Natural killer cell (primary cell): ENCODE data around the gene SLC39A11. TPM values are rescaled to one million over a fixed set of nuclear protein-coding genes. Genes with fewer than 3 reads are reported as not detected.
"Not testable (repeated sequence)": the region's sequence is repeated elsewhere in the genome, so short reads cannot be mapped to it uniquely, and the experiment has no call there.

ENCODE experiments used
- ATAC-seq, 3 donors: fragments of 150-1000 bp in 2 of 3; fragments of 200-7000 bp in 1 of 3; cut with Tn5 transposase; 1 replicate in 1 of 3; 2 replicates in 2 of 3; pipeline ENCODE4 v1.10.0; 2021; ENCODE audit warnings: mild to moderate bottlenecking in 2 of 3, moderate library complexity in 2 of 3
- DNase-seq, 2 donors: peaks; one replicate each; pipeline versions ENCODE4 v3.0.0 to v3.0.0-alpha.2; 2013 to 2021; ENCODE audit warnings: mixed read lengths in 1 of 2
- H3K27ac ChIP-seq: one replicate; pipeline ENCODE4 v1.5.1; 2013; ENCODE audit warnings: mild to moderate bottlenecking, low read length
- H3K27me3 ChIP-seq: one replicate; pipeline ENCODE4 v1.6.1; 2013; ENCODE audit warnings: low read length; ENCODE audit not compliant: control insufficient read depth, insufficient read depth
- H3K36me3 ChIP-seq: one replicate; pipeline ENCODE4 v1.6.1; 2013; ENCODE audit warnings: low read length; ENCODE audit not compliant: control insufficient read depth, insufficient read depth
- H3K4me1 ChIP-seq: one replicate; pipeline ENCODE4 v1.6.1; 2013; ENCODE audit warnings: low read length; ENCODE audit not compliant: control insufficient read depth, insufficient read depth
- H3K4me3 ChIP-seq: one replicate; pipeline ENCODE4 v1.5.1; 2013; ENCODE audit warnings: low read length
- H3K9me3 ChIP-seq: one replicate; pipeline ENCODE4 v1.6.1; 2013; ENCODE audit warnings: low read length; ENCODE audit not compliant: control insufficient read depth, insufficient read depth
- H3K27ac Mint-ChIP-seq, 2 donors: one replicate each; pipeline ENCODE4 v1.8.0; 2022; ENCODE audit warnings: mild to moderate bottlenecking in 2 of 2, mixed read lengths in 2 of 2, moderate library complexity in 1 of 2
- H3K27me3 Mint-ChIP-seq, 2 donors: one replicate each; pipeline ENCODE4 v1.8.0; 2022; ENCODE audit warnings: low read depth in 2 of 2, mixed read lengths in 2 of 2
- H3K36me3 Mint-ChIP-seq: one replicate; pipeline ENCODE4 v1.8.0; 2022; ENCODE audit warnings: mixed read lengths
- H3K4me1 Mint-ChIP-seq, 2 donors: one replicate each; pipeline ENCODE4 v1.8.0; 2022; ENCODE audit warnings: mixed read lengths in 2 of 2
- H3K4me3 Mint-ChIP-seq: one replicate; pipeline ENCODE4 v1.8.0; 2022; ENCODE audit warnings: mild to moderate bottlenecking, moderate library complexity, mixed read lengths
- H3K9me3 Mint-ChIP-seq, 2 donors: one replicate each; pipeline ENCODE4 v1.8.0; 2022; ENCODE audit warnings: mixed read lengths in 2 of 2
- CTCF ChIP-seq: fragments of 200-600 bp; IDR thresholded peaks from one replicate; pipeline ENCODE4 v1.8.0; 2022; ENCODE audit warnings: antibody characterized with exemption
- WGBS: methylation state at CpG from one replicate; pipeline ENCODE4 v1.1.7; 2013; ENCODE audit warnings: missing lambda C conversion rate; ENCODE audit not compliant: insufficient coverage; 5-methylcytosine and 5-hydroxymethylcytosine counted together
- intact Hi-C: fragments of 100-400 bp; cut with micrococcal nuclease; formaldehyde crosslinking; loops from one replicate; pipeline ENCODE4 v1.14.2; 2022
- total RNA-seq, 4 donors: library from RNA; stranded (reverse); fragments of 120-200 nt in 1 of 4; gene quantifications; one replicate each; pipeline versions ENCODE4 v1.2.3 to v1.2.4, GENCODE V29; 2013 to 2022

The SLC39A11 gene
- total RNA-seq, 3 donors from 2014 or later (not counting 1 experiment from before 2014, with no cell fraction given) = 32.6 to 44.9 (median 39.4) TPM

GRCh38 chr17:73069841-73070240 is 22.6 kb downstream of the SLC39A11 start:
- H3K4me1 ChIP-seq = no peaks in the 10 kb centered on the region
- no peaks in the 10 kb centered on the region for H3K9me3 ChIP-seq
- Mint-ChIP-seq H3K36me3 (no peaks in the 10 kb centered on the region), H3K4me3 (no peak overlapping the region), H3K27ac (no peak overlapping the region), H3K9me3 (no peaks in the 10 kb centered on the region), H3K27me3 (no peaks in the 10 kb centered on the region), H3K4me1 (peaks cover 16 to 21% of the 10 kb centered on the region in 2 donors)
- no peak for ATAC-seq
- H3K27ac ChIP-seq = no peak overlapping the region
- intact Hi-C loops = no loop called here
- no peak overlapping the region for H3K4me3 ChIP-seq
- 96% methylated on average over 3 of the region's 3 CpGs for WGBS
- peaks cover 3% of the 10 kb centered on the region for H3K36me3 ChIP-seq
- no peaks in the 10 kb centered on the region for H3K27me3 ChIP-seq
- TF ChIP-seq CTCF = no peak
- DNase-seq = no peak

- no peaks in the 10 kb centered on the region for H3K27me3 Mint-ChIP-seq
- Histone ChIP-seq H3K36me3 (peaks cover 3% of the 10 kb centered on the region), H3K9me3 (no peaks in the 10 kb centered on the region), H3K4me3 (no peak overlapping the region), H3K27me3 (no peaks in the 10 kb centered on the region), H3K4me1 (peaks cover 2% of the 10 kb centered on the region), H3K27ac (no peak overlapping the region)
- intact Hi-C loops = no loop called here
- no peaks in the 10 kb centered on the region for H3K9me3 Mint-ChIP-seq
- DNase-seq (no peak), ATAC-seq (no peak)
- no peaks in the 10 kb centered on the region for H3K36me3 Mint-ChIP-seq
- no peak for TF ChIP-seq CTCF
- WGBS = 84% methylated on average over 4 of the region's 5 CpGs
- no peak overlapping the region for H3K27ac Mint-ChIP-seq
- no peak overlapping the region for H3K4me3 Mint-ChIP-seq
- peaks cover 16 to 27% of the 10 kb centered on the region in 2 donors for H3K4me1 Mint-ChIP-seq
These were observed 23.2 kb downstream of the SLC39A11 start for GRCh38 chr17:73069164-73069770.

GRCh38 chr17:73068322-73069153 is 23.9 kb downstream of the SLC39A11 start:
- H3K4me1 Mint-ChIP-seq = peaks cover 21 to 34% of the 10 kb centered on the region in 2 donors
- 92% methylated on average over 9 of the region's 9 CpGs for WGBS
- H3K27me3 ChIP-seq = no peaks in the 10 kb centered on the region

GRCh38 chr17:73067699-73068098 is 24.8 kb downstream of the SLC39A11 start:
- intact Hi-C loops, H3K27ac Mint-ChIP-seq, H3K27me3 ChIP-seq, H3K36me3 Mint-ChIP-seq, DNase-seq, H3K9me3 ChIP-seq, H3K27ac ChIP-seq, H3K4me3 ChIP-seq, ATAC-seq, H3K36me3 ChIP-seq, H3K27me3 Mint-ChIP-seq, H3K4me3 Mint-ChIP-seq, H3K9me3 Mint-ChIP-seq, H3K4me1 ChIP-seq: not testable (repeated sequence)
- H3K4me1 Mint-ChIP-seq = peaks cover 21 to 34% of the 10 kb centered on the region in 2 donors
- WGBS = 100% methylated on average over 2 of the region's 2 CpGs

More at GRCh38 chr17:73068322-73069153, 23.9 kb downstream of the SLC39A11 start:
- DNase-seq (no peak), ATAC-seq (no peak)
- no peak for TF ChIP-seq CTCF
- H3K9me3 Mint-ChIP-seq = no peaks in the 10 kb centered on the region
- Histone ChIP-seq H3K4me3 (no peak overlapping the region), H3K36me3 (peaks cover 3% of the 10 kb centered on the region), H3K4me1 (peaks cover 5% of the 10 kb centered on the region), H3K27ac (no peak overlapping the region), H3K9me3 (no peaks in the 10 kb centered on the region)
- H3K36me3 Mint-ChIP-seq = no peaks in the 10 kb centered on the region
- no peak overlapping the region for H3K4me3 Mint-ChIP-seq
- intact Hi-C loops = no loop called here
- H3K27me3 Mint-ChIP-seq = no peaks in the 10 kb centered on the region
- no peak overlapping the region for H3K27ac Mint-ChIP-seq
